COLO829 (cell line): ENCODE measurements around the gene MBTPS1.
A peak's percentile ranks its signal among the peaks of the same experiment; 100 is the strongest.

Source experiments
- DNase-seq: peaks from one replicate; pipeline ENCODE4 v3.0.0; 2012; ENCODE audit warnings: low spot score

The MBTPS1 gene

DNA sequence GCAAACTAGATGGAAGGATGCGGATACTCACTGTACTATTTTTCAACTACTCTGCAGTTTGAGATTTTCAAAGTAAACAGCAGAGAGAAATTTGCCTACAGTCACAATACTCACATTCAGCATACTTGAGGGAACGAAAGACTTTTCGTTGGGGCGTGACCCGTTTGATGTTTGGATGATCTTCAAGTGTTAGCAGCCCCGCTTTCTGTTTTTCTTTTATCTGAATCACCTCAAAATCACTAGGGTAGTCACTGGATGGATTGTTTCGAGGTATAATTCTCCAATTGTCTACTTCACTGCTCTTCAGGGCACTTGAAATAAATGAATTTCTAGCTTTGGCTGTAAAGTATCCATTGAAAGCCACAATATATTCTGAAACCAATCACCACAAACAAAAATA lies 17.8 kb downstream of the MBTPS1 start:
- no peak for DNase-seq

DNA sequence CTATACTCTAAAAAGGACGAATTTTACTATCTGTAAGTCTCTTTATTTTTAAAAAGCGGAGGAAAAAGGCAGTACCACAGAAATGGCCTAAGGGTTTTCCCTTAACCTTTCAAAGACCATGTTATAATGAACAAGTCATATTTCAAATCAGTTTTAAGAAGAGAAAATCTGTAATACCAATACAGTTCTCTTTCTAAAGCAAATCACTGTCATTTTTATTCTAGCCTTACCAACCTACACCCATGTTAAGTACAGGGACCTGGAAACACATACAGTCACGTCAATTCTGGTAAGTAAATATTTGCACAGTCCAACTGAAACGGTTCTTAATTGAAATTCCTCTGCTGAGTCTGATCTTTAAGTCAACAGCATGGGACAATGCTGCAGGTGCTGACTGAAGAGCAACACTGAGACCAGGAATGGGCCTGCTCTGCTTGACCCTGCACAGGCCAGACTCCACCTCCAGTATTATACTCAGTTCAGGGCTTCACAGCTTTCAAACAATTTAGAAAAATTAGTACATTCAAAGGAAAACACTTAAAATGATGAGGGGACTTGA lies 20.2 kb downstream of the MBTPS1 start:
- DNase-seq = no peak

DNA sequence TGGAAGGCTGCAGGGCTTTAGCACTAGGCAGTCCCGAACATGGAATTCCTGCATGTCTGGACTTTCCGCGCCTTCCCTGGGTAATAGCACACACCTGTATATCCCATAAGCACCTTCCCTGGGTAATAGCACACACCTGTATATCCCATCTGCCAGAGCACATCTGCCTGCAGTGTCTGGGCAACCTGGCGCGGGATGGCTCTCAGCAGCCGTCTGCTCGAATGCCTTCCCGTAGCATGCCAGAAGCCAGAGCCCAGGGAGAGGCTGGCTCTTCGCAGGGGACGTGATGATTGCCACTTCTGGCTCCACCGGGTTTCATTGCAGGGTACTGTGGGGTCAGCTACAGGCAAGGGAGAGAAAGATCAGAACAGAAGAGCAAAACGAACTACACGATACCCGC lies 21.3 kb downstream of the MBTPS1 start:
- no peak for DNase-seq

DNA sequence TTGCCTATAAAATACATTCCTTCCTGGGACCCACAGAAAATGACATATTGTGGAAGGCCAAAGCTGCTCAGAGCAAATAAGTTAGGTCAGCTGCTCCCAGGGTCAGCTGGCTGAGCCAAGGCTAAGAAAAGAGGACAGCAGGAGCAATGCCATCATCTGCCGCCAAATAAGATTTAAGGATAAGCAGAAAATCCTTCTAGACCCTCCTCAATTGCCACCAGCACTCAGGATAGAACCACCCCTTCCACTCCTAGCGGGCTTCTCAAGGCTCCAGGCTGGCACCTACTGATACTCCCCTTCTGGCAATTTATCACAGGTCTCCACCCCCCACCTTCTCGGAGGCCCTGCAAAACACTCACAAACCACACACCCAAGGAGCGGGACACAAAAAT lies 22.9 kb downstream of the MBTPS1 start:
- no peak for DNase-seq

DNA sequence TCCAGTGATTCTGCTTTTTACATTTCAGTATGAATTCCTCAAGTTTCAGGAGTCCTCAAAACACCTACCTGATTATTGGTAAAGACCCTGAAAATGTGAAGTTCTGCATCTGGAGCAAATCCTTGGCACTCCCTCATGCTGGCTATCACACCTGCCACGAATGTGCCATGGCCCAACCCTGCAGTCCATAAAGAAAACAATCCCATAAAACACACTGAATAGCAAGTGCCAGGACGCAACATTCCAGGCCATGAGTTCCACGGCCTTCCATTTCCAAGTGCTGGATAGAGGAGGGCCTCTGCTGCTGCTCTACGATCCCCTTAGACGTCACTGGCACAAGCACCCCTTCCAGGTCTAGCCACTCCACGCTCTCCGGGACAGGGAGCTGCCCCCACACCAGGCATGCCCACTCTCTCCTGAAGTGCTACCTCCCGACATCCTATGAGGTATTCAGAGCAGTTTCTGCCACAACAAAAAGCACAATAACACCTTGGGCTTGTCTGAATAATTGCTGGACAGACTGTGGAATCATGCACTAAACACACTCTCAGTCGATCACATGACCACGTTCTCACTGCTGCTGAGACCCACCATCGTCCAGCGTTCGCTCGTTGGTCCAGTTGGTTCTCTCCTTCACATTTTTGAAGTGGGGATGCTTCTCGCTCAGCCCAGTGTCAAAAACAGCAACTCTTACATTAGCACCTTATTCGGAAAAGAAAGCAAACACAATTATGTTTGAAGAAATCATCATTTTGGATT lies 23.4 kb downstream of the MBTPS1 start:
- DNase-seq = no peak

DNA sequence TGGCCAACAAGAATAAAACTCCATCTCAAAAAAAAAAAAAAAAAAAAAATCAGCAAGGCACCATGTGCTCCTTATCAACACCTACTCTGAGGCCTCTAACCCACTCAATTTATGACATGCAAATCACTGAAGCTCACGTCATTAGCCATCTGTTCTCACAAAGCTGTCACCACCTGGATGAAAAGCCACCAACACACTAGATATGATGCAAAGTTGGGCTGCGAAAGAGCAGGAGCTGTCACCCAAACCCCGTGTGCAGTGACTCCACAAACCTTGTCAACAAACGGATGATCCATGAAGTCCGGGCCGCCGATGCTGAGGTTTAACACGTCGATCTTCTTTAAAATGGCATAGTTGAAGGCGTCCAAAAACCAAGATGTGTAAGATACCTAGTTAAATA lies 25.3 kb downstream of the MBTPS1 start:
- DNase-seq = no peak

DNA sequence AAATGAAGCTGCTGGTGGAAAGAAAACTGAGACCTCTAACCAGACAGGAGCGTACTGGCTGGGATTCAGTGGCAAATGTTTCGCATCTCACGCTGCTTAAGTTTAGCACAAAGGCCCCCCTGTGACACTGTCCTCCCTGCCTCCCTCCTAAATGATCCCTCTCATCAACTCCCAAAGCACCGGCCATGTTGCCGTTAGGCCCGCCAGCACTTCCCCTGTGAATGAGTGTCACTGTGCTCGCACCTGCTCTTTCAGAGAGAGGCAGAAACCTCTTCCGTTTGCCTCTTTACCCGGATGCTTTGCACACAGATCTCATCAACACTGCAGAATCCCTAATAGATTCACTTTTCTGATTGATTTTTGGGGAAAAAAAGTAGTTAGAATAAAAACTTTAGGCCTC lies 26.5 kb downstream of the MBTPS1 start:
- no peak for DNase-seq

DNA sequence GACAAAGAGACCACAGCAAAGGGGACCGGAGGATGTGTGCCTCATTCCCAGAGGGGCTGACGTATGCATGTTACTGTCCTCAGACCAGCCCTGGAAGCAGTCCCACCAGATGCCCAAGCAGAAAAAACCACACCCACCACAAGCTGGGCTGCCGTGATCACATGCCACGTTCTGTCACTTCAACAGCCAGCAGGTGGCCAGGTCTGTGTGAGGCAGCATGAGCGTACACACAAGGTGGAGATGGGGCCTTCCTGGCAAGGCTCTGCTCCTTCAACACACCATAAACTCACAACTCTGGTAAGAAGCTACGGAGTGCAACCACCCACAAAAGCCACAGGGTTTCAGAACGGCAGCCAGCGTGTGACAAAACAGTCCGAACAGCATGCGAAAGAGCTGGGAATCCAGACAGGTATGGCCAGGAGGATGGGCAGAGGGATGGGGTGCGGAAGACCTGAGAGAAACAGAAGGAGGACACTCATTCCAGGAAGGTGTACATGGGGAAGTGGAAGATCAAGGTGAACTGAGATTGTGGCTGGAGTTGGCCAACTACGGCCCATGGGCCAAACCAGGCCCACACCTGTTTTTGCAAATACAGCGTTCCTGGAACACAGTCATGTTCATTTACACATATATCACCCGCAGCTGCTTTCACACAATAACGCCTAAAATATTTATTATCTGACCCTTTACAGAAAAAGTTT lies 27.9 kb downstream of the MBTPS1 start:
- no peak for DNase-seq

DNA sequence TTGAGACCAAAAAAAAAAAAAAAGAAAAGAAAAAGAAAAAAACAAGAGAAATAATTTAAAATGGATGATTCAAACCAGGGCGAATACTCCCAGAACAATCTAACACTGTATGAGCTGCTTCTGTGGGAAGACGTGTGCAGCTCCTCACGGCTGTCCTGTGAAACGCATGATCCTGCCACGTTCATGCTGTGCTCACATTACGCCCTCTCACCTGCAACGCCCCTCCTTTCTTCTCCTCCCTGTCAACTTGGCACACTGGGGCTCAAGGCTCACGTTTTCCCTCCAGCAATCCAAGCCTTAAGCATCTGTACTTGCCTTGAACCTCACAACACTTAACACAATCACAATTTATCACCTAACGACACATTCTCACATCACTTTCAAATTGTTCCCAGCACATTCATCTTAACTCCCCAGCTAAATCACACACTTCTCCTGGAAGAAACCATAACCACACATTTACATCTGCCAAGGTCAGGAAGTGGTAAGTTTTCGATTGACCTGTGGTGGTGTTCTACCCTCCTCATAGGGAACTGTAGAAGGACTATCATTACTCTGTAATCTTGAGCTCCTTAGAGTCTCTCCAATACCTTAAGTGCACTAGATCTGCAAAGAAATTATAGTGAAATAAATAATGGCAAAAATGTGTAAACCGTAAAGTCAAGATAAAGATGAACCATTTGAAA lies 29.1 kb downstream of the MBTPS1 start:
- no peak for DNase-seq

DNA sequence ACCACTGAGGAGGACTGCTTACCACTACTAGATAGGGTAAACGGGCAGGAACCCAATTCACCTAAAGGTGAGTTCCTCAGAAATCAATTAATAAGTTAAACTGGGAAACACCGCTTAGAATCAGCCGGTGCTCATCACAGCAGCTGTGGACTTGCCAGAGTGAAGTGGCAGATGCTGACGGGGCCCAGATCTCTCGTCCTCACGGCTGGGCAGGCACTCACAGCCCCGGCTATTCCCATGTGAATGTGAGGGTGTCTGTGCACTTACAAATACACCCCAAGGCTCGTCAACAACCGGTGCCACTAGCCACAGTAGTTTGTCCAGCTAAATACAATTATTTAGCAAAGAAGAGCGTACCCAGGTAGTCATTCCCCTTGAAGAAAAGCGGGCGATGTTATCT lies 29.7 kb downstream of the MBTPS1 start:
- no peak for DNase-seq

DNA sequence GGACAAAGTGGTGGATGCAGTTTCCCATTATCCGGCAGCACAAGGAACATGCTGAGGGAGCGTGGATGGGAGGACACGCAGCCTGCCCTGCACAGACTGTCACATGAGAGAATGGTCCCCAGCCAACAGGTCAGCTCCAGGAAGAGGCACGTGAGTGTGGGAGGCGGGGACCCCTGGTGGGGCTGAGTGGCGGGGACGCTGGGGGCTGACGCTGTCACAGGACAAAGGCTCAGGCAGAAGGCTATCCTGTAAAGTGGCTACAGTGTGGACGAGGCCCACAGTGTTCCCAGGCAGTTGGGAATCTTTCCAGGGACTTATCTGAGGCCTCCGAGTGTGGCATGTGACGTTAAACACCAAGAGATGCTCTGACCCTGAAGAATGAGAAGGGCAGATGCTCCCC lies 30.4 kb downstream of the MBTPS1 start:
- no peak for DNase-seq

DNA sequence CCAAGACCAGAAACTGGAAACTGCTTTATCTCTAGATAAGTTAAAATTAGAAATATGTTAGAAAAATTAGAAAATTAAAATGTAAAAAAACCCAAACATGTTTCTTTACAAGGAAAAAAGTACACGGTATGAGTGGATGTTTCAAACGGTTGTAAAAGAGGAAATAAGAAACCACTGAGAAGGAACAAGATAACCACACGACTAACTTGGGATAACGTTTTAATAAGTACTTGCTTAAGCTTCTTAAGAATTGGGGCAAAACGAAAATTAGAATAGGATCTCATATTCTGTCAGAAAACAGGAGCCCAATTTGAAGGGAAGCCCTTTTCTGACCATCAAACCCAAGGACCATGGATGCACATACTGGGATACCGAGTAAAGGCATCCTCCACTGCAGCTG lies 31.0 kb downstream of the MBTPS1 start:
- no peak for DNase-seq

DNA sequence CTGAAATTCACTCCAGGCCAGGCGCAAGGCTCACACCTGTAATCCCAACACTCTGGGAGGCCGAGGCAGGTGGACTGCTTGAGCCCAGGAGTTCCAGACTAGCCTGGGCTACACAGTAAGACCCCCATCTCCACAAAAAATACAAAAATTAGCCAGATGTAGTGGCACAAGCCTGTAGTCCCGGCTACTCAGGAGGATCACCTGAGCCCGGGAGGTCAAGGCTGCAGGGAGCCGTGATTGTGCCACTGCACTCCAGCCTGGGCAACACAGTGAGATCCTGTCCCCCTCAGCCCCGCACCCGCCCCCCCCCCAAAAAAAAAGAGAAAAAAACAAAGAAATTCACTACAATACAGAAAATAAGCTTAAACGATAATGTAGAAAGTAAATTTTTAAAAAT lies 31.5 kb downstream of the MBTPS1 start:
- DNase-seq = no peak

DNA sequence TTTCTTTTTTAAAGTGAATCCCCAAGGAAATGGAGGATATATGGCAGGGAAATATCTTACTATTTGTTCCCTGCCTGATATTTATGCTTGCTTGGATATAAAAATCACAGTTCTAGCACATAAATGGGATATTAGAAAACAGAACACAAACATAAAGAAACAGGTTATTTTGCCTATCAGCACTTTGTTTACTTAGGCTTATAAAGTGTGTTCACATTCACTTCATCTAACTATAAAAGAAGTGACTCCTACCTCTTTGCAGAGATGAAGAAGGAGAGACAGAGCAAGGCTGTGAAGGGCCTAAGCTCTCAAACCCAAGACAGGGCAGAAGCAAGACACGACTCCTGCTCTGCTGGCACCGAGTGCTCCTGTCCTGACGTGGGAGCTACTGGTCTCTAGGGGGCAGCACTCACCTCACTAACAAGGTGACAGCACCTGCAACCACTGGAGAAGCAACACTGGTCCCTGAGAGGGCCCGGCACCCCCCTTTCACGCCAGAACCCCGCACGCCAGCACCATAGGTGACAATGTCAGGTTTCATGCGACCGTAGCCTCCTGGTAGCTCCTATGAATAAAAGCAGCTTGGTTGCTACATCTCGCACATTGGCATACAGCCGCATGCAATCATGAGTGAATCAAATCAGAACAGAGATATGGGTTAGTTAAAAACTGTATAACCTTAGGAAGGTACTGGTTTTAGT lies 32.0 kb downstream of the MBTPS1 start:
- peak; percentile 38 for DNase-seq

DNA sequence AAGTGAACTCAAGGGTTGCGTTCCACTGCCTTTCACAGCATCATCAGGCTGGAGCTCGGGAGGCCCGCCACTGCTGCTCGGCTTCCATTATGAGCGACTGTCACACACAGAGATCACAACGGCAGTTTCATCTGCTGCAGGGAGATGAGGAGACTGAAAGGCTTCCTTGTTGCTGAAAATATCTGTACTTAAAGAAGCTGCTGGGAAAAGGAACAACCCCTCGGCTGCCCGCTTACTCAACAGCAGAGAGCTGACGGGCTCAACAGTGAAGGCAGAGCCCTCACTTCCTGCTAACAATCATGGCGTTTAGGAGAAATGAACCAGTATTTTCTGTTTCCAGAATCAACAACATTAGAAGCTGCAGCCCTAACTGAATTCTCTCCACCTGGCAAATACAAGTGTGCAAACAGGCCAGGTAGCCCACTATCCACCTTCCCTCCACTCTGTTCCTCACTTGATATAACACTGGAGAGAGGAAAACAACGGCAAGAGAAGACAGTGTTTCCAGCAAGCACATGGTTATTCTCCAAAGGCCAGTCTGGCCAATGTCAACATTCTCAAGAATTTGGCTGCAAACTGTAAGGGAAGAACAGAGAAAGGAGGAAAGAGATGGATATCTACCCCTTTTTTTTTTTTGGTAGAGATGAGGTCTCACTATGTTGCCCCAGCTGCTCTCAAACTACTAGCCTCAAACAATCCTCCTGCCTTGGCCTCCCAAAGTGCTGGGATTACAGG lies 33.7 kb downstream of the MBTPS1 start:
- no peak for DNase-seq

DNA sequence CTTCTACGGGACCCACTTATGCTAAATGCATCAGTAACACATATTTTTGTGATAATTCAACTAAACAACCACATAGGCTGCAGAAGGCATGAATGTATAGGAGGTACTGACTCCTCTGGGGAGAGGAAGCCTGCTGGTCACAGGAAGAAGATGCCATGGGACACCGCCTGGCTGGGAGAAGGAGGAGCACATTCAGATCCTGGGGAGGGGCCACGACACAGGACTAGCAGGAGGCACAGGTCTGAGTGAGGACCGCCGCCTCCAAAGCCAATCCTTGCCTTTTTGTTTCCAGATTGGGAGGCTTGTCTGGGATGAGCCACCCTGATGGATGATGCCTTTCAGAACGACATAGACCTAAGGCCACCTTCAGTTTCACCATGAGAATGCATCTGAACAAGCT lies 34.6 kb downstream of the MBTPS1 start:
- DNase-seq = no peak

DNA sequence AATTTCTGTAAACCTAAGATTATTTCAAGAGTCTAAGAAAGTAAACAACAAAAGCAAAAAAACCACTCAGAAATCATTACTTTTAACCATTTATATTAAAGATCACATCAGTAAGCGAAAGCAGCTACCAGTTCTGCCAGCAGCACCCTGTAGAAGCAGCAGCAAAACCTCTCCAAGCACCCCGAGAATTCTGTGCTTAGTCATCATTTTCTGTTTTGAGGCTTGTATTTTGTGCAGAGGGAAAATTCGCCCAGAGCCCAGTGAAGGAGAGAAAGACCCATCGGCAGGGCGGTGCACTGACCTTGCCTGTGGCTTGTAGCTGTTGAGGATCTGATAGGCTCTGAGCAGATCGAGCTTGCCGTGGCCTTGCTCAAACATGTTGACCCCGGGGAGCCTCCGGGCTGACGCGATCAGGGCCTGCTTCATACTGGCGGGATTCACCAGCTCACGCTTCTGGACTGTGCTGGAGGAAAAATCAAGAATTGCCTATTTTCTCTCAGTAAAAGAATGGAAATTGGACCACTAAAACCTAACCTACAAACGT lies 35.2 kb downstream of the MBTPS1 start:
- DNase-seq = no peak

DNA sequence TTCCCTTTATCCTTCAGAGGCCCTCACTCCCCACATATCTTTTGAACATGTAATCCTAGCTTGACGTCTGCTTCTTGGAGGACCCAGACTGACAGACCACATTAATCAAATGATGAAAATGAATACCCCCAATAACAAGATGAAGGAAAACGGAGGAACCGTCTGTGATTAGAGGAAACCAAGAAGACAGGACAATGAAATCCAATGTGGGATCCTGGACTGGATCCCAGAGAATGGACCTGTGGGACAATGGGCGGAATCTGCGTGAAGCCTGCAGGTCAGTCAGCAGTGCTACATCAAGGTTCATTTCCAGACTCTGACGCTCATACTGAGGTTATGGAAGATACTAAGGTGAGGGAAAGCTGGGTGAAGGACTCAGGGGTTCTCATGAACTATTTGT lies 35.9 kb downstream of the MBTPS1 start:
- no peak for DNase-seq

DNA sequence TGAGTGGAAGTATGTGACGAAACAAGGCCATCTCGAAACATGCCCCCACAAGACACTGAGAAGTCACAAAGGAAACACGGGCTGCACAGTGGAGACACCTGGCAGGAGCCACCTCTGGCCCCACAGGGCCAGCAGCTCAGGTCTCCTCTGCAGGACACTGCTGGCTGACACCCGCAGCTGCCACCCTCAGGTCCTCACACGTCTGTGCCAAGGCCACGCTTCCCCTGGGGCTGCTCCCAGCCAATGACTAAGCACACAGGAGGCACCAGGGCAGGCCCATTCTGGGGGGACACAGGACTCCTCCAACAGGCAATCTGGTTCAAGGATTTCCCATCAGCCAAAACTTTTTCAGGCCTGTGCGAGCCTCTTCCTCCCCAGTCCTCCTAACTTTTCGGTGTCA lies 36.4 kb downstream of the MBTPS1 start:
- DNase-seq = no peak

DNA sequence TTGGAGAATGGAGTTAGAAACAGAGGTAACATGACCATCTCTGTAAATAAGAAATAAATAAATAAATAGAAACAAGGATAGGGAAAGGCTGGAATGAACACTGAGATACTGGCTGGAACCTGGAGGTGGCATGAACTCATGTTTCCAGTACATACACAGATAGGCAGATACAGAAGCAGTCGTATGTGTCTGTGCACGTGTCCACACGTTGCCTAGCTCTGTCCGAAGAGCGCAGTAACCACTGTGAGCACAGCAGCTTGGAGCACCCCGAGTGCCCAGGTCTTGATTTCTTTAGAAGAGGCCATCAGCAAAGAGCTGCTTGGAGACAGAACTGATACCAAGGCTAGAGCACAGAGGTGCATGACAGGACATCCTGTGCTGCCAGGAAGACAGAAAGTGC lies 37.1 kb downstream of the MBTPS1 start:
- no peak for DNase-seq

DNA sequence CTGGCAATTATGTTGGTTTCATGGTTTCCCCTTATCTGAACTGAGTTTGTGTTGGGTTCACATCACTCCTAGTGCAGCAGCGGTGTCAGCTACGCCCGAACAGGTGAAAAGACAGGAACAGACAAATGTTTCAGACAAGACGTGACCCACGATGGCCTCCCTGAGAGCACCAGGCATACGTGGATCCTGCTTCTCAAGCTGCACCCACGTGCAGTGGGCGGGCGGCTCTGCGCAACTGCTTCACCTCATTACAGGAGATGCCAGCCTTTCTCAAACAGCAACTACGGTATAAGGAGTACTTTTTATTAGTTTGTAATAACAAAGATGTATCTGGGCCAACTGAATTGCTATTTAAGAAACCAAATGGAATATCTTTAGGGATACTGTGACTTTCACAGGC lies 41.4 kb downstream of the MBTPS1 start:
- no peak for DNase-seq
